ENCODE results near the gene BCL2L15.

The BCL2L15 gene

GRCh38 chr1:113912594-113913311 lies 25.4 kb upstream of the BCL2L15 start:
- DNase-seq (ENCODE audit: low spot score) = no peak
- FAIRE-seq = no peak

GRCh38 chr1:113905435-113905861 lies 18.1 kb upstream of the BCL2L15 start:
- peak; percentile 5 for DNase-seq (ENCODE audit: low spot score)
- FAIRE-seq = no peak

DNA sequence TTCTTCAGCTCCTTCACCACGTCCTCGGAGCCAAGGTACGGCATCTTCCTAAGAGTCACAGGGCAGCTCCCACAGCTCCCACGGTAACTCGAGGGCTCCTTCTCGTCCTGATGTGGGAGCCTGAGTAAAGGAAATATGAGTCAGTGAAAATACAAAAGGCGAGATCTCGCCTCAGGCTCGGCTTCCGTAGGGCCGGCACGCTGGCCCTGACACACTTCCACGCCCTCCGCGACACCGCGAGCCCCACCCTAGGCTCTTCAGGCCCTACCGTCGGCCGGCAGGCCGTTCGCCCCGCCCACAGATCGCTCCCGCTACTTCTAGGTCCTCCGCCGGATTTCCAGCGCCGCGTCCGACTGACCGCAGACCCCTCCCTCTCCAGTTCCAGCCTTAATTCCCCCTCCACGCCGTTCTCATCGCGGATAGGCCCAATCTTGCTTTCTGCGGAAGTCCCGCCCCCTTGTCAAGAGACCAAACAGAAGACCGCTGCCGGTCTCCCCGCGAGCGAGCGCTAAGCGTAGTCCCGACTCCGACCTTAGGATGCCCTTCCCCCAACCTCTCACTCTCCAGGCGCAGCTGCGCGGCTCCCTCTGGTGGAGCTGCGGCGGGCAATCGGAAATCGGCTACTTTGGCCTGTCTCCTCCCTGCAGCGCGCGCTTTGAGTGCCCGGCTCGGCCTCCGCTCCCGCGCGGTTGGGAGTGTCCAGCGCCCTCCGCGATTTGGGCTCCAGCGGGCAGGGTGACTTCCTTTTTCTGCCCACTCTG lies 17.5 kb upstream of the BCL2L15 start, which contains the start of the genes AP4B1 and DCLRE1B:
Gene AP4B1 (minus strand): TSS at position 126 of the 761 bp plus-strand sequence. CDS start 82 bp downstream, at position 44.
Gene DCLRE1B (plus strand): TSS at position 653 of the 761 bp plus-strand sequence. CDS start 261 bp downstream, outside the sequence.
- FAIRE-seq = peak; percentile 92

DNA sequence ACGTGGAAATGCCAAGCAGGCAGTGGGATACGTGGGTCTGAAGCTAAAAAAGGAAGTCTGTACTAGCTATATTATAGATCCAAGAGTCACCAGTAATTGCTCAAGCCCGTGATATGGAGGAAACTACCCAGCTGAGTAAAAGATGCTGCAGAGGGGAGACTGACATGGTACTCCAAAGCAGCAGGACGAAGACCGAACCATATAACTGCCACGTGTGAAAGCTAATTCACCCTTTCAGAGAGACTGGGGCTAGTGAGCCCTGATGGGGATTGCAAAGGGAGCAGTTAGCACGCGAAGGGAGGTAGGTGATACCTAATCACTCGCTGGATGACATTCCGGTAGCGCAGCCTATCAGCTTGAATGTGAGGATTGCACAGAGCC lies 16.9 kb upstream of the BCL2L15 start:
- no peak for FAIRE-seq

More for the DNA sequence above, 17.5 kb upstream of the BCL2L15 start, which contains the start of the genes AP4B1 and DCLRE1B:
- DNase-seq (ENCODE audit: low spot score) = peak; percentile 99

GRCh38 chr1:113903501-113904292 lies 16.3 kb upstream of the BCL2L15 start:
- no peak for FAIRE-seq
- peak; percentile 14 for DNase-seq (ENCODE audit: low spot score)

More for the DNA sequence above, 16.9 kb upstream of the BCL2L15 start:
- DNase-seq (ENCODE audit: low spot score) = no peak

- DNase-seq (ENCODE audit: low spot score) (no peak), FAIRE-seq (no peak)
Observed at GRCh38 chr1:113901191-113901590, 13.8 kb upstream of the BCL2L15 start.

- FAIRE-seq (no peak), DNase-seq (ENCODE audit: low spot score) (no peak)
Observed at GRCh38 chr1:113899111-113899510, 11.7 kb upstream of the BCL2L15 start.

DNA sequence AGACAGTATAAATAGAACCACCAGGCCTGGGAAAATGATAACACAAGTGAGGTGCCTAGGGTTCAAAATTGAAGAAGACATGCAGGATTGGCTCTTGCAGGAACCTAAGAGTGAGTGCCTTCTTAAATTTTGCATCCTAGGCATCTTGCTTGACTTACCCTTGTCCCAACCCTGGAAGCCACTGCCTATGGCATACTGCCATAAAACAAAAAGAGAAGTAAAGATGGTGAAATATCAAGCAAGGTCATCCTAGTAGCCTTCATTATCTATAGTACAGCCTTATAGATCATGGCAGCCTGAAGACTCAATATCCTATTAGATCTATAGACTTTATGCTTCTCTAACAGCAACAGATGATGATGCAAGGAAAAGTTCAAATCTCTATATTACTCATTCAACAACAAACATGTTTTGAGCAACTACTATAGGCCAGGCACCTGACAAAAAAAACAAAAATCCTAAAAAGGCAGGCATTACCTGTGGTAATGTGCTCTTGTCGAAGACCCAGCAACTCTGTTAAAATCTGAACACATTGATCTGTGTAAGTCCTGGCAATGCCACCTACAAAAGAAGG lies 10.9 kb upstream of the BCL2L15 start:
- DNase-seq (ENCODE audit: low spot score) (no peak), FAIRE-seq (no peak)

GRCh38 chr1:113895961-113896360 lies 8.6 kb upstream of the BCL2L15 start:
- no peak for DNase-seq (ENCODE audit: low spot score)
- FAIRE-seq = no peak

- FAIRE-seq = no peak
- DNase-seq (ENCODE audit: low spot score) = no peak
Observed at GRCh38 chr1:113895098-113895497, 7.7 kb upstream of the BCL2L15 start.

DNA sequence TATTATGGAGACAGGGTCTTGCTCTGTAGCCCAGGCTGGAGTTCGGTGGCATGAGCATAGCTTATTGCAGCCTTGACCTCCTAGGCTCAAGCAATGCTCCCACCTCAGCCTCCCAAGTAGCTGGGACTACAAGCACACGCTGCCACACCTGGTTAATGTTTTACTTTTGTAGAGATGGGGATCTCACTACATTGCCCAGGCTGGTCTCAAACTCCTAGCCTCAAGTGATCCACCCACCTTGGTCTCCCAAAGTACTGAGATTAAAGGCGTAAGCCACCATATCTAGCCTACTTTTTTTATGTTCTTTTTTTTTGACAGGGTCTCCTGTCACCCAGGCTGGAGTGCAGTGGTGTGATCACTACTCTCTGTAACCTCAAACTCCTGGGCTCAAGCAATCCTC lies 5.9 kb upstream of the BCL2L15 start:
- no peak for DNase-seq (ENCODE audit: low spot score)
- FAIRE-seq = no peak

GRCh38 chr1:113891631-113892220 lies 4.3 kb upstream of the BCL2L15 start:
- FAIRE-seq = no peak
- DNase-seq (ENCODE audit: low spot score) = no peak

DNA sequence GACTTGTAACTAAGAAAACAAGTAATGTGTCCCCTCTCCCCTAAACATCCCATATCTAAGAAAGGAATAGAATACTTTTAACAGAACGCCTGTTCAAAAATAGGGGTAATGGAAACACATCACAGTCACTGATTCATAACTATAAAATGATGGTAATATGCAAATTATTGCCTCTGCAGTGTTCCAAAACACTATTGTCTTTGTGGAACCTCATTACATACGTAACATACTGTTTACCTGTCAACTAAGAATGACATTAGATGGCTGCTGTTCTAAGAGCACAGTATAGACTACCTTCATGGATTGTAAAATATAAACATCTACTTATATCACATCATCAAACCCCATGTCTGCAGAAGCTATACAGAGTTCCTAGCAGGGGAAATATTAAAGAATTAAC lies 3.4 kb upstream of the BCL2L15 start:
- DNase-seq (ENCODE audit: low spot score) (no peak), FAIRE-seq (no peak)

DNA sequence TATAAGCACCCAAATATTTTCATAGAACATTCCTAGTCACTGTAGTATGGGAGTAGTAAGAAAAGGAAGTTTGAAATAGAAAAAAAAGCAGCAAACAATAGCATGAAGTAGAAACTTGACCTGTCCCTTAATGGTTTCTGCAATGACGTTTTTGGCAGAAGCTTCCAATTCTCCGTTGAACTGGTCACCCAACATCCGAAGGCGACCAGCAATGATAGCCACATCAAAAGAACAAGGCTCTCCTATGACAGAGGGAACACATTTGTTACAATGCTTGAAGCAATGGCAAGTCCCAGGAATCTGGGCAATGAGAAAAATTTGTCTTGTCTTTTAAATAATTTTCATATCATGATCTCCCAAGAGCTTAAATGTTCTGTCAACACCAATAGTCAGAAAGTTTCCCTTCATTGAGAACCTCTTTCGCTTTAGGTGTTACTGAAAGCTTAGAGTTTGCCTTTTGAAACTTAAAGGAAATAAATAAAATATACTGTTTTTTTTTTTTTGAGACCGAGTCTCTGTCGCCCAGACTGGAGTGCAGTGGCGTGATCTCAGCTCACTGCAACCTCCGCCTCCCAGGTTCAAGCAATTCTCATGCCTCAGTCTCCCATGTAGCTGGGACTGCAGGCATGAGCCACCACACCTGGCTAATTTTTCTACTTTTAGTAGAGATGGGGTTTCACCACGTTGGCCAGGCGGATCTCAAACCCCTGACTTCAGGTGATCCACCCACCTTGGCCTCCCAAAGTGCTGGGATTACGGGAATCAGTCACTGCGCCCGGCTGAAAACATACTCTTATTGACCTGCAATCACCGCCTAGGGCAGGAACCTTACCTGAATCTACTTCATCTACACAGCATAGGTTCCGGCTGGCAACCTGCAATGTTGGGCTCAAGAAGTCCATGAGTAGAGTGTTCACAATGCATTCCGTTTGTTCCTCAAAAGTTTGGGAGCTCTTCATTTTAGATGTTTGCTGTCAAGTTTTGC lies 672 bp downstream of the BCL2L15 start:
- FAIRE-seq = no peak
- no peak for DNase-seq (ENCODE audit: low spot score)

- FAIRE-seq (no peak), DNase-seq (ENCODE audit: low spot score) (no peak)
Observed at GRCh38 chr1:113881661-113882060, 5.7 kb downstream of the BCL2L15 start.

DNA sequence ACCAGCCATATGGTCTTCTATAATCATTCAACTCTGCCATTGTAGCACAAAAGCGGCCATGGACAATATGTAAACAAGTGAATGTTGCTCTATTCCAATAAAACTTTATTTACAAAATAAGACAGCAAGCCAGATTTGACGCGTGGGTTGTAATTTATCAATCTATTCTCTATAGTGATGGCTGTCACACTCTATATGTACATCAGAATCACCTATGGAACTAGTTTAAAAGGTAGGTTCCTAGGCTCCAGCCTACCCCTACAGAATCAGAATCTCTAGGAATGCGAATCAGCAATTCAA lies 7.7 kb downstream of the BCL2L15 start:
- FAIRE-seq (no peak), DNase-seq (ENCODE audit: low spot score) (no peak)

DNA sequence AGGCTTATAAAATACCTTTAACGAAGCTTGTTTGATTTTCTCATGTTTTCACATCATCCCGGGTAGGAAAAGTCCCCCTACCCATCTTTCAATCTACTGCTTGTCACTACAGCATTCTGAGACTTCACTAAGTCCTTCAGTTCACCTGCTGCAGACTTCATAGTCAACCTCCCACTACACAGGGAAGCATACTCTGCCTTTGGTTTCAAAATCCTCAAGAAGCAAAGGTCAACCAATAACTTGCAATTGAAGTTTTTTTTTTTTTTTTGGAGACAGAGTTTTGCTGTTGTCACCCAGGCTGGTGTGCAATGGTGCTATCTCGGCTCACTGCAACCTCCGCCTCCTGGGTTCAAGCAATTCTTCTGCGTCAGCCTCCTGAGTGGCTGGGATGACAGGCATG lies 11.2 kb downstream of the BCL2L15 start:
- DNase-seq (ENCODE audit: low spot score) (no peak), FAIRE-seq (no peak)

GRCh38 chr1:113875714-113876113 lies 11.7 kb downstream of the BCL2L15 start:
- DNase-seq (ENCODE audit: low spot score) (peak; percentile 65), FAIRE-seq (peak; percentile 93)

GRCh38 chr1:113874012-113874879 lies 13.1 kb downstream of the BCL2L15 start:
- DNase-seq (ENCODE audit: low spot score) (peak; percentile 66), FAIRE-seq (peak; percentile 92)

Measured in RCC 7860 (cell line).